Left hindlimb (tissue), 1 donor: ENCODE results near the gene PAXX.
"Not testable (repeated sequence)": the region's sequence is repeated elsewhere in the genome, so short reads cannot be mapped to it uniquely, and the experiment has no call there.

Experiments used
- DNase-seq: peaks from one replicate; pipeline ENCODE4 v3.0.0-alpha.2; 2018

The PAXX gene

GRCh38 chr9:136983167-136983566, 9.1 kb upstream of the PAXX start:
- no peak for DNase-seq

DNA sequence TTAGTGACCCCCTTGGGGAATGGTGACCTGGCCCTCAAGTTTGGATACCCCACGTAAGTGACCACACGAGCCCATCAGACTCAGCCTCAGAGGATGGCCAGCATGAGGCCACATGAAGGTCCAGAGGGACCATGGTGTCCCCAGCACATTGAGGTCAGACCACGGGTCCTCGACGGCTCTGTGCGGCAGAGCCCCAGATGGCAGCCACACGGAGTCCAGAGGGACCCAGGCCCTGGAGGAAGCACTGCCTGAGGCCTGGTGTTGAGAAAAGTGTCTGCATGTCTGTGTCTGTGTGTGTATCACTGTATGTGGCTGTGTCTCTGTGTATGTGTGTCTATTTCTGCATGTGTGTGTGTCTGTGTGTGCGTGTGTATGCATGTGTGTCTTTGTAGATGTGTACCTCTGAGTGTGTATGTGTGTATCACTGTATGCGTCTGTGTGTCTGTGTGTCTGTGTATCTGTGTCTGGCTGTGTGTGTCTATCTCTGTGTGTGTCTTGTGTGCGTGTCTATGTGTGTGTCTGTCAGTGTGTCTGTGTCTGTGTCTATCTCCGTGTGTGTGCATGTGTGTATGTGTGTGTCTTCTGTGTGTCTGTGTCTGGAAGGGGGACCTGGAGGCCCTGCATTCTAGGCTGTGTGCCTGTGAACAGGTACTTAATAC, 8.4 kb upstream of the PAXX start:
- no peak for DNase-seq

- no peak for DNase-seq
These were observed 7.7 kb upstream of the PAXX start for GRCh38 chr9:136984464-136985026.

- DNase-seq = no peak
These were observed 7.1 kb upstream of the PAXX start for GRCh38 chr9:136985027-136985602.

DNA sequence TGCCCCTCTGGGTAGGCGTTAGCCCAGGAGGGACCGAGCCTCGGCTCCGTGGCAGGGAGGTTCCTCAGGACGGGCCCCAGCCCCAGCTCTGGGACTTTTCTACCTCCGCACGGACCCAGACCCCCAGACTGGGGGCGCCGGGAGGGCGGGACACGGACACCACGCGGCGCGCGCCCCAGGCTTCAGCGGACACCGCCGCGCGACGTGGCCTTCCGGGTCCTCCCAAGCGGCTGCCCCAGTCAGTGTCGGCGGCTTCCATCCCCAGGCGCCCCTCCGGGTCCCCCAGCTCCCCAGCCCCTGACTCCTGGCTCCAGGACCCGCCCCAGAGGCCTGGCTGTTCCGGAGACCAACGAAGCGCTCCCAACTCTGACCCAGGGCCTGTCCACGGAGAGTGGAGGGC, 6.4 kb upstream of the PAXX start:
- DNase-seq = no peak

DNA sequence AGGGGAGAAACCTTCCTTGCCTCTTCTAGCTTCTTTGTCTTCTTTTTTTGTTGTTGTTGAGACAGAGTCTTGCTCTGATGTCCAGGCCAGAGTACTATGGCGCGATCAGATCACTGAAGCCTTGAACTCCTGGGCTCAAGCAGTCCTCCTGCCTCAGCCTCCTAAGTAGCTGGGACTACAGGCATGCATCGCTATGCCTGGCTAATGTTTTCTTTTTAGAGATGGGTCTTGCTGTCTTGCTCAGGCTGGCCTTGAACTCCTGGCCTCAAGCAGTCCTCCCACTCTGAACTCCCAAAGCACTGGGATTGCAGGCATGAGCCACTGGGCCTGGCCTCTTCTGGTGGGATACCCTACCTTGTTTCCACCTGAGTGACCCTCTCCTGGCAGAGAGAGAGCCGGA, 3.4 kb upstream of the PAXX start:
- DNase-seq = no peak

DNA sequence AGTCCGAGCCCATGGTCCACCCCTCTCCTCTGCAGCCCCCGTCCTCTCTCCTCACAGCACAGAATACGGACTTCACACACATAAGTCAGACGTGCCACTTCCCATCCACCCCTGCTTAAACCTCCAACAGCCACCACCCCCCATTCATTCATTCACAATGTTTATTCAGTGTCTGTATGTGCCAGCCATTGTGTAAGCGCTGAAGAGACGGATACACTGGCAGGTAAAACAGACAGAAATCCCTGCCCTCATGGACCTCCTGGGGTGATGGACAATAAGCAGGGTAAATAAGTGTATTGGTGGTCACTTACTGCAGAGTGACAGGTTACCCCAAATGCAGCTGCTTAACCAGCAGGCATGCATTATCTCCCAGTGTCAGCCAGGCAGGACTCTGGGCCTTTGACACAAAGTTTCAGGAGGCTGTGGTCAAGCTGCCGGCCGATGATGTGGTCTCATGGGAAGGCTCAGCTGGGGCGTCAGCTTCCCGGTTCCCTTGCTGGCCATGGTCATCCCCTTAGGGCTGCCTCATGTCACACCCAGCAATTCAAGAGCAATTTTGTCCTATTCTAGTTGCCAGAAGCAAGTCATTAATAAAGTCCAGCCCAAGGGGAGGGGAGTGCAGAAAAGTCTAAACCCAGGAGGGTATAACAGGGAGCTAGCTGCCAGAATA, 1.8 kb upstream of the PAXX start:
- DNase-seq = no peak

DNA sequence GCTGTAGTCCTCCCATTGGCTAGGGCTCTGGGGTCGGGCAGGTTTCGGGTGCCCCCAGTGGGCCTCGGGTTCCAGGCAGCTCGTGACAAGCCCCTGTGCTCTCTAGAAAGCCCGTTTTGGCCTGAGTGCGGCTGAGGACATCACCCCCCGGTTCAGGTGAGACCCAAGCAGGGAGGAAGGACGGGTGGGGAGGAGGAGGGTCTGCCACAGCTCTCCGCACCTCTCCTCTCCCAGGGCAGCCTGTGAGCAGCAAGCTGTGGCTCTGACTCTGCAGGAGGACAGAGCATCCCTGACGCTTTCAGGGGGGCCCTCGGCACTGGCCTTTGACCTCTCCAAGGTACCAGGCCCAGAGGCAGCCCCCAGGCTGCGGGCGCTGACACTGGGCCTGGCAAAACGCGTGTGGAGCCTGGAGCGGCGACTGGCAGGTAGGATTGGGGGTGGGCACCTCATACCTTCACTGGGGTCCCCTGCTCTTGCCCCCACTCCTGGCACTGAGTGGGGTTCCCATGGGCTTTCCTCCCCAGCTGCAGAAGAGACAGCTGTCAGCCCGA, 672 bp downstream of the PAXX start:
- DNase-seq = no peak

DNA sequence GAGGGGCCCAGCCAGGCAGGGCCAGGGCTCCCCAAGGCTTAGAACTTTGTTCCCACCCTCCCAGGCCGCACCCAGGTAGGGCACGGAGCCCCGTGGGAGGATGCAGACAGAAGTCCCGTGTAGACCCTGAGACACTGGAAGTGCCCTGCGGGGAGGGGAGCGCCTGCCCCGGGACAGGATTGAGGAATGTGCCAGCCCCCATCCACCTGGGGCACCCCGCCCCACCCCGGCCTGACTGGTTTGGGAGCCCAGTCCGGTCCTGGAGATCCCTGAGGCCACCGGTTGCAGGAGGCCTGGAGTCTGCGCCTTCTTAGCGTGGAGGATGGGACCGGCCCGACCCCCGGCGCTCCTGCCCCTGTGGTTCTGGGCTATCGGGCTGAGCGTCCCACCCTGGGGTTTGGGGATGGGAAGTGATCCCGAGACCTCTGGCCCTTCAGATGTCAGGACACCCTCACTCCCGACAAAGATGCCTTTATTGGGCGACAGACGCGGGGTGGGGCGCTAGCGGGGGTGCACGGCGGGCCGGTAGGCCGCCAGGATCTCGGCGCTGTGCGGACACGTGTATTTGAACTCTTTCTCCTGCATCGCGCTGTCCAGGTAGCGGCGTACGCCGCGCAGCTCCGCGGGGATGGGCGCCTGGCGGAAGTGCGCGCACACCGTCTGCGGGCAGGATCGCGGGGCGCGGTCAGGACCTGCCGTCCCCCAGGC, 2.1 kb downstream of the PAXX start:
- DNase-seq = no peak

GRCh38 chr9:136994888-136995230, 2.6 kb downstream of the PAXX start:
- no peak for DNase-seq

DNA sequence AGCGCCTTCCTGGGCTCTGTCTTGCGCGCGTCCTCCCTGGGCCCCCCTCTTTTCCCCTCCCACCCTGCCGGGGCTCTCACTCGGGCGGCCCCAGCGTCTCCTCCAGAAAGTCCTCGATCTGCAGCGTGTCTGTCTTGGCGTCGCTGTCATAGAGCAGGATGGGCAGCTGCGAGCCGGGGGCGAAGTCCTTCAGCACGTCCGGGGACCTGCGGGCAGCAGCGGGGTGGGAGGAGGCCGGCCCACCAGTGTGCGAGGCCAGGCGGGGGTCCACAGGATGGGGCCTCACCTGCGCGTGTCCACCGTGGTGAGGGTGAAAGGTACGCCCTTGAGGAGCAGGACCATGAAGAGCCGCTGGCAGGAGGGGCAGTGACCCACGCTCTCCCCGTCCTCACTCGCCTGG, 3.1 kb downstream of the PAXX start:
- no peak for DNase-seq

DNA sequence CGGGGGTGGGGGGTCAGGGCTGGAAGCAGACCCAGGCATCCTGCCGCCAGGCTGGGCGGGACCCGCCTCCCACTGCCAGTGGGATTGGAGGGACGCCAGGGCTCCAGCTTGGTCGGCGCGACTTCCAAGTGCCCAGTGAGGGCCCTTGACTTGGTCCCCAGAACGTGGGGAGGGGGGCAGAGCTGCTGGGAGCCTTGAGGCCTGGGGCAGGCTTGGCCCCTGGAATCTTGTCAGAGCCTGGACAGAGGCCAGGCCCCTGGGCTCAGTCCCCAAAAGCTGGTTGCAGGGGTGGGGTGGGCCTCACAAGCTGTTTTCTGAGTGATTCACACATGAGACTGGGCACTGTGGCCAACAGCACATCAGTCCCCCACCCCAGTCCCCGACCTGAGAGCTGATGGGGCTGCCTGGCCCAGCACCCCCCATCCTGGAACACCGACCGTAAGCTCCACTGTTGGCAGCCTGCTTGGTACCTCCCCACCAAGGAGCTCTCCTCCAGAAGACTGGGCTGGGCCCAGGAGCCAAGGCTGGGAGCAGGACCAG, 3.6 kb downstream of the PAXX start:
- DNase-seq = no peak

DNA sequence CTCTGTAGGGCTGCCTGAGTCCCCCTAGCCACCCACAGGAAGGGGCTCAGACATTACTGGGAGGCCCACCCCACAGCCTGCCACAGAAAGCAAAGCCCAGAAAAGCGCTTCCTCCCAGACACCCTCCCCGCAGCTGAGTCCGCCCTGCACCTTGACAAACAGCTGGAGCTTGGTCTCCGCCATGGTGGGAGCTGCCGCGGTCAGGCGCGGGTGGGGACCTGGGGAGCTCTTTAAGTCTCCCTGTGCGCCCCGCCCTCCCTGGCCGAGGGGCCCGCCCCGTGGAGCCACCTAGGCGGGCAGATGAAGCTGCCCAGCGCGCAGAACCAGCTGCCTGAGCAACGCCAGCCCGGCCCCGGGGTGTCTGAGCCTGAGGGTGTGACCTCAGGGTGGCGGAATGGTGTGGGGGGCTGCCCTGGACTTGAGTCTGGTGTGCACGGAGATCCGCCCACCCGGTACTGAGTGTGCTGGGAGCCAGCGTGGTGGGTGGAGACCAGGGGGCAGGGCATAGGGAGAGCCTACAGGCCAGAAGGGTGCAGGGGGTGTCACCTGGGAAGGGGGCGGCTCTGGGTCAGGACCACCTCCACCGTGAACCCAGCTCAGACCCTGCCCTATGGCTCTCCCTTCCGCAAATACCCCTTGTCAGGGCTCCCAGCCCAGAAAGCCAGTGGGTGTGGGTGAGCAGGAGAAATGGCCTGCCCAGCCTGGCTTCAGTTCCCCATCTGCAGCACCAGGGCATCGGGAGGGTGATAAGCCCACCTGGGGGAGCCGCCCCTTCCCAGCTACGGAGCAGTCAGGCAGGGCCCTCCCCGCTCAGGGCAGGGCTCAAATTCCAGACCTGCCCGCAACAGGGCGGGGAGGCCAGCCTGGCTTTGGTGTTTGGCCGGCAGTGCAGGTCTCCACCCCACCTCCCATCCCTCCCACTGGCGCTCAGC, 4.4 kb downstream of the PAXX start, which contains the start of gene CLIC3:
CLIC3 (minus strand) TSS at position 208 of the 932 bp plus-strand sequence; CDS start at position 183, 25 bp downstream.
- DNase-seq = no peak

DNA sequence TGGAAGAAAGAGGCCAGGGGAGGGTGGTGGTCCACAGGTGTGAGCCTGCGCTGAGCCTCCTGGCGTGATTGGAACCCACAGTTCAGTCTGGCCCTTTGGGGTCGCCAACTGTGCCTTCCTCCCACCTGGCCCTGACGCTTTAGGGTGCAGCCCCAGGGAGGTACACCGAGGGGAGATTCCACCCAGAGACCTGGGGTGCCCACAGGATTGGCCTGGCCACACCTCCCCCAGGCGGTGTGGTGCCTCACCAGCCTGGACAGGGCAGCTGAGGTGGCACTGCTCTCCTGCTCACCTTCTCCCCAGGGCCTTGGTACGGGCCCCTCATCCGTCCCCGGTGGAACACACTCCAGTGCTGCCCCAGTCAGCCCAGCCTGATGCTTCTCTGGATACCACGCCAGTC, 5.1 kb downstream of the PAXX start:
- no peak for DNase-seq

- DNase-seq = no peak
These were observed 5.6 kb downstream of the PAXX start for GRCh38 chr9:136997830-136998234.

GRCh38 chr9:137000177-137000930, 8.1 kb downstream of the PAXX start:
- DNase-seq = no peak

GRCh38 chr9:137001857-137002645, 9.8 kb downstream of the PAXX start:
- DNase-seq = no peak

- no peak for DNase-seq
These were observed 10.4 kb downstream of the PAXX start for GRCh38 chr9:137002646-137003041.

GRCh38 chr9:137004285-137004684, 12.1 kb downstream of the PAXX start:
- not testable (repeated sequence) for DNase-seq
